Activated CD4-positive, alpha-beta T cell treated with anti-CD3 and anti-CD28 coated beads, Interleukin-2, Interleukin-6, amounts not matched to agents 100 ng/mL and 50 ng/mL, durations not matched to agents 16 hours and 8 hours (primary cell): Measurements from ENCODE around the gene DECR2.

ENCODE experiments used
- DNase-seq: peaks from one replicate; pipeline ENCODE4 v3.0.0-alpha.2; 2020

DECR2 gene

GRCh38 chr16:450785-451512 is 49.3 kb downstream of the DECR2 start:
- no peak for DNase-seq

GRCh38 chr16:454397-454940 is 52.8 kb downstream of the DECR2 start:
- DNase-seq = no peak

- DNase-seq = no peak
Observed at GRCh38 chr16:455453-455852, 53.8 kb downstream of the DECR2 start.

- no peak for DNase-seq
Observed at GRCh38 chr16:456891-457483, 55.3 kb downstream of the DECR2 start.

- DNase-seq = no peak
Observed at GRCh38 chr16:457732-458400, 56.2 kb downstream of the DECR2 start.

GRCh38 chr16:459761-460160 is 58.1 kb downstream of the DECR2 start:
- no peak for DNase-seq

- DNase-seq = no peak
Observed at GRCh38 chr16:460787-461186, 59.1 kb downstream of the DECR2 start.
